ENCODE measurements around the gene MGRN1.

Gene MGRN1

GRCh38 chr16:4700997-4701743, 76.5 kb downstream of the MGRN1 start:
- TF ChIP-seq ZFP30 (CRISPR knock-in tag; IDR thresholded peaks at IDR 0.05) (no peak), ZC3H10 (CRISPR knock-in tag; IDR thresholded peaks at IDR 0.05) (no peak), ZNF70 (CRISPR knock-in tag; IDR thresholded peaks at IDR 0.05) (no peak), TOX (CRISPR knock-in tag; IDR thresholded peaks at IDR 0.05; ENCODE audit: borderline replicate concordance) (no peak), TSHZ2 (CRISPR knock-in tag; IDR thresholded peaks at IDR 0.05) (no peak), TCF4 (CRISPR knock-in tag; IDR thresholded peaks at IDR 0.05; ENCODE audit: borderline replicate concordance) (no peak), POU6F1 (CRISPR knock-in tag; IDR thresholded peaks at IDR 0.05; ENCODE audit: borderline replicate concordance, low read depth) (no peak)
- ATAC-seq = no peak

GRCh38 chr16:4701791-4702465, 77.3 kb downstream of the MGRN1 start:
- TF ChIP-seq CSDC2 (CRISPR knock-in tag; IDR thresholded peaks at IDR 0.05) (no peak), PATZ1 (CRISPR knock-in tag; IDR thresholded peaks at IDR 0.05; ENCODE audit: borderline replicate concordance) (no peak)
- ATAC-seq = no peak

DNA sequence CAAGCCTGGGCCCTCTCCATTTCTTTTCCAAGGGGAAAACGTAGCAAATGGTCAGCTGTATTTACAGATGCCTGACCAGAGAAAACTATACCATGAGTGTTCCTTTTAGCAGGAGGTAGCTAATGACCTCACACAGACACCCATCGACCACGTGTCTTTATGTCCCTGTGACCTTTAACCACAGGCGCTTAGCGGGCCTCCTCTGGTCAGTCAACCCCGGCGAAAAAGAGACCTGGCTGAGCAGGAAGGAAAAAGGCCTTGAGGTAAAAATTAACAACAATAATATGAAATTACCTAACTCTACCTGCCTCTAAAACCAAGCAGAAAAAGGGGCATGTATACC, 77.8 kb downstream of the MGRN1 start:
- ATAC-seq = no peak
- no peak for TF ChIP-seq PPARA (CRISPR knock-in tag; IDR thresholded peaks at IDR 0.05; ENCODE audit: borderline replicate concordance)

DNA sequence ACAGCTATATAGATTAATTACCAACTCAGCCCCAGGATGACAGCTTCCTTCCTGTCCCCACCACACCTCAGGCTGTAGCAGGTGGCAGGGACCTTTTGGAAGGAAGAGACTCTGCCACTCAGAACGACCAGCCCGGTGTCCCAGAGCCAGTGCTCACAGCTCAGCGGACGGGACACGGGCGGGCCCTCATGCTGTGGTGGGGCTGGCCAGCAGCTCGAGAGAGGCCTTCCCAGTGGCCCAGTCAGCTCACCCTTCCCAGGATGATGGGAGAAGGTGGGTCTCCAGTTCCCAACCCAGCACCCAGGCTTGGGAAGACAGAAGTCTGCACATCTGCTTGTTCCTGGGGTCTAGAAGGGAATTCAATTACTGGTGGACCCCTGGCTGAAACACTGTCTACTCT, 79.3 kb downstream of the MGRN1 start:
- ATAC-seq = no peak
- no peak for TF ChIP-seq ZC3H10 (CRISPR knock-in tag; IDR thresholded peaks at IDR 0.05)
- TF ChIP-seq PPARA (CRISPR knock-in tag; IDR thresholded peaks at IDR 0.05; ENCODE audit: borderline replicate concordance) = no peak

GRCh38 chr16:4704491-4704890, 79.9 kb downstream of the MGRN1 start:
- ATAC-seq = no peak
- no peak for TF ChIP-seq GLIS3 (CRISPR knock-in tag; IDR thresholded peaks at IDR 0.05)
- no peak for TF ChIP-seq ARNTL (CRISPR knock-in tag; IDR thresholded peaks at IDR 0.05; ENCODE audit: borderline replicate concordance, low read depth)
- no peak for TF ChIP-seq RARB (CRISPR knock-in tag; IDR thresholded peaks at IDR 0.05)
- TF ChIP-seq ZNF70 (CRISPR knock-in tag; IDR thresholded peaks at IDR 0.05) = no peak
- TF ChIP-seq ESRRG (CRISPR knock-in tag; IDR thresholded peaks at IDR 0.05) = no peak
- no peak for TF ChIP-seq OSR1 (CRISPR knock-in tag; IDR thresholded peaks at IDR 0.05)
- no peak for TF ChIP-seq CREB5 (CRISPR knock-in tag; IDR thresholded peaks at IDR 0.05; ENCODE audit: low read depth)
- TF ChIP-seq TOX (CRISPR knock-in tag; IDR thresholded peaks at IDR 0.05; ENCODE audit: borderline replicate concordance) = no peak
- no peak for TF ChIP-seq TSHZ2 (CRISPR knock-in tag; IDR thresholded peaks at IDR 0.05)
- no peak for TF ChIP-seq ZNF8 (CRISPR knock-in tag; IDR thresholded peaks at IDR 0.05)

All from SK-N-SH treated with all-trans-retinoic acid at 6 μM for 48 hours (cell line).